ENCODE measurements around the gene NEK1. TPM values are rescaled to one million over a fixed set of nuclear protein-coding genes. Genes with fewer than 3 reads are reported as not detected.

Gene NEK1
- total and polyA plus RNA-seq, 2 of the 4 experiments (the other 2 are of a cell fraction) = 3.3 to 3.9 TPM

DNA sequence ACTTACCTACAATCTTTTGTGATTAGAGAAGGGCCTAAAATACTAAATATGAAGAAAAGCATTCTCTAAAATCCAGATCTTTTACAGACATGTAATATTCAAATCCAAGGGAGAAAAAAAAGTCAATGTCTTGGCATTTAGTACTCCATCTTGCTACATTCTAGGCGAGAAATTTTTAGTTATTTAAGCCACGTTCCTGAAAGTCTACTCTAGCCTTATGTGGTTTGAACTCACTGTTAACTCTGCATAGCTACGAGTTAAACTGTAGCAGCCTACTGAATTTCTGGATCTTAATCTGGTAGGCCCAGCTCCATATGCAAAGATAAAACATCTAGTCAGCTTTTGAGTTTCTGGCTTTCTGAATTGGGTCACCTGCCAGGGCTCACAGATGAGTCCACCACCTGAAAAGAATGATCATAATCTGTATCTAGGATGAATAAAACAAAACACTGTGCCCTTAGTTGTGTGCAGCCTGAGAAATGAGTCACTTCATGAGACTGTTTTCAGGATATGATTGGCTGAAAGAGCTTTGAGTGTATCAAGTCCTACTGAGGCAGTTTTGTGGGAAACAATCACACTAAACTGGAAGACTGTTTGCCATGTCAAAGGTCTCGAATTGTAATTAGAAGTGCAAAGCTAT, 3.2 kb upstream of the NEK1 start:
- H4K91ac ChIP-seq (ENCODE audit: insufficient read depth, low read depth, low read length) = no peak overlapping the region
- H4K5ac ChIP-seq (ENCODE audit: low read depth, low read length) = no peak overlapping the region
- H2BK20ac ChIP-seq (ENCODE audit: low read depth, low read length) = no peak overlapping the region
- H3K9me3 ChIP-seq (ENCODE audit: control insufficient read depth, insufficient read depth, low read length) = no peaks in the 10 kb centered on the region
- CTCF ChIA-PET = no interaction called here
- no peak overlapping the region for H3K56ac ChIP-seq (ENCODE audit: extremely low read depth, insufficient read depth, low read length)
- H2AK9ac ChIP-seq (replicated peaks; ENCODE audit: low read depth, low read length, poor library complexity) = no peak overlapping the region
- in situ Hi-C loops (cut with MboI; ENCODE audit: low sequenced_read_pairs) (loop anchor here (25.0 kb wide), 1 partner anchor 447 kb away; no protein-coding TSS in a partner anchor), dilution Hi-C loops (cut with HindIII; ENCODE audit: low sequenced_read_pairs, unreplicated experiment) (no loop called here), intact Hi-C loops (cut with micrococcal nuclease) (no loop called here)
- DNase-seq (peak; percentile 49), ATAC-seq (ENCODE audit: low read depth) (no peak)
- no peaks in the 10 kb centered on the region for H3K36me3 ChIP-seq (ENCODE audit: control insufficient read depth, insufficient read depth, low read length)
- no peak overlapping the region for H3K27ac ChIP-seq (ENCODE audit: insufficient read depth, low read length)
- no peak overlapping the region for H3K23ac ChIP-seq (ENCODE audit: low read depth, low read length)
- H3K79me1 ChIP-seq (ENCODE audit: low read depth in 1 of 2, low read length in 2 of 2) = peaks cover 4 to 12% of the 10 kb centered on the region in 2 experiments; a peak in 3 of 4 replicates
- H3K4ac ChIP-seq (ENCODE audit: low read depth, low read length) = no peak overlapping the region
- no peak overlapping the region for H2BK120ac ChIP-seq (ENCODE audit: low read depth, low read length)
- 75% methylated on average over 2 of the region's 4 CpGs; no CpG with 5 or more reads in 1 of the 2 experiments for WGBS, 2 experiments (ENCODE audit: extremely low coverage in 2 of 2, insufficient read length in 1 of 2)
- H2BK5ac ChIP-seq (ENCODE audit: low read depth, low read length, poor library complexity, severe bottlenecking) = no peak overlapping the region
- no peaks in the 10 kb centered on the region for H4K20me1 ChIP-seq (ENCODE audit: insufficient read depth, low read length)
- no peak for TF ChIP-seq POLR2A (IDR thresholded peaks at IDR 0.05; ENCODE audit: low read depth, low read length)
- TF ChIP-seq MXI1 (IDR thresholded peaks at IDR 0.05; ENCODE audit: borderline replicate concordance, low read depth, low read length) = no peak
- TF ChIP-seq CEBPB (IDR thresholded peaks at IDR 0.05; ENCODE audit: low read depth, low read length) = no peak
- TF ChIP-seq, protein P1, sequence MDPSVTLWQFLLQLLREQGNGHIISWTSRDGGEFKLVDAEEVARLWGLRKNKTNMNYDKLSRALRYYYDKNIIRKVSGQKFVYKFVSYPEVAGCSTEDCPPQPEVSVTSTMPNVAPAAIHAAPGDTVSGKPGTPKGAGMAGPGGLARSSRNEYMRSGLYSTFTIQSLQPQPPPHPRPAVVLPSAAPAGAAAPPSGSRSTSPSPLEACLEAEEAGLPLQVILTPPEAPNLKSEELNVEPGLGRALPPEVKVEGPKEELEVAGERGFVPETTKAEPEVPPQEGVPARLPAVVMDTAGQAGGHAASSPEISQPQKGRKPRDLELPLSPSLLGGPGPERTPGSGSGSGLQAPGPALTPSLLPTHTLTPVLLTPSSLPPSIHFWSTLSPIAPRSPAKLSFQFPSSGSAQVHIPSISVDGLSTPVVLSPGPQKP (IDR thresholded peaks at IDR 0.05; ENCODE audit: borderline replicate concordance, low read depth, low read length) = no peak
- no peak for TF ChIP-seq MAFK (IDR thresholded peaks at IDR 0.05; ENCODE audit: low read depth, low read length)
- no peak for TF ChIP-seq BHLHE40 (IDR thresholded peaks at IDR 0.05; ENCODE audit: low read depth, low read length)
- no peak for TF ChIP-seq NFE2L2 (IDR thresholded peaks at IDR 0.05; ENCODE audit: low read depth, low read length)
- TF ChIP-seq RCOR1 (IDR thresholded peaks at IDR 0.05; ENCODE audit: insufficient replicate concordance, low read length) = no peak
- no peak for TF ChIP-seq FOS (IDR thresholded peaks at IDR 0.05; ENCODE audit: low read depth, low read length)
- TF ChIP-seq CHD1 (IDR thresholded peaks at IDR 0.05; ENCODE audit: low read depth, low read length) = no peak
- no peak for TF ChIP-seq SMC3 (IDR thresholded peaks at IDR 0.05; ENCODE audit: low read depth, low read length)
- no peak overlapping the region for H4K8ac ChIP-seq (ENCODE audit: low read depth in 2 of 2, low read length in 2 of 2)
- H3K4me1 ChIP-seq (ENCODE audit: control insufficient read depth, insufficient read depth, low read length) = no peaks in the 10 kb centered on the region
- no peak overlapping the region for H2BK15ac ChIP-seq (ENCODE audit: low read depth, low read length)
- POLR2A ChIA-PET (ENCODE audit: unreplicated experiment) = no interaction called here
- H2AFZ ChIP-seq (replicated peaks; ENCODE audit: low read length, poor library complexity) = no peak overlapping the region
- H3K9ac ChIP-seq (ENCODE audit: low read depth, low read length) = no peak overlapping the region
- BruUV-seq (replicated peaks) = no TSS peak
- no peaks in the 10 kb centered on the region for H3K9me1 ChIP-seq (ENCODE audit: insufficient read depth, low read length)
- no peak overlapping the region for H3K14ac ChIP-seq (replicated peaks; ENCODE audit: low read depth, low read length)
- no peaks in the 10 kb centered on the region for H3K27me3 ChIP-seq (ENCODE audit: control insufficient read depth, insufficient read depth, low read length)
- H3K4me2 ChIP-seq (ENCODE audit: low read depth, low read length) = no peak overlapping the region
- no peak overlapping the region for H2AK5ac ChIP-seq (ENCODE audit: low read depth, low read length)
- no peak overlapping the region for H3K18ac ChIP-seq (ENCODE audit: low read depth, low read length)
- no peak overlapping the region for H3K4me3 ChIP-seq (ENCODE audit: insufficient read depth, low read depth, low read length)

All from IMR-90 (cell line).